H9 (cell line): ENCODE data around the gene PRKCZ. TPM values are rescaled to one million over a fixed set of nuclear protein-coding genes. Genes with fewer than 3 reads are reported as not detected.
A peak's percentile ranks its signal among the peaks of the same experiment; 100 is the strongest.

Experiments used
- DNase-seq: peaks from one replicate; pipeline ENCODE4 v3.0.0-alpha.2; 2017
- H2AFZ ChIP-seq: one replicate; pipeline ENCODE4 v1.6.1; 2013; ENCODE audit warnings: mild to moderate bottlenecking, low read length, control low read depth, moderate library complexity
- H2AK5ac ChIP-seq: 2 replicates; pipeline ENCODE4 v1.6.1; 2013; ENCODE audit warnings: low read length, control low read depth, mixed read lengths; ENCODE audit not compliant: insufficient read length
- H2BK120ac ChIP-seq: one replicate; pipeline ENCODE4 v1.6.1; 2013; ENCODE audit warnings: low read depth, mild to moderate bottlenecking, low read length, control low read depth, inconsistent platforms; ENCODE audit not compliant: poor library complexity, severe bottlenecking
- H2BK12ac ChIP-seq: 2 replicates; pipeline ENCODE4 v1.6.1; 2013; ENCODE audit warnings: low read length, control low read depth, mixed read lengths, low read depth; ENCODE audit not compliant: insufficient read length
- H2BK15ac ChIP-seq: 2 replicates; pipeline ENCODE4 v1.6.1; 2013; ENCODE audit warnings: low read depth, low read length, control low read depth
- H2BK20ac ChIP-seq: one replicate; pipeline ENCODE4 v1.6.1; 2013; ENCODE audit warnings: low read depth, mild to moderate bottlenecking, low read length, control low read depth, inconsistent platforms; ENCODE audit not compliant: poor library complexity, severe bottlenecking
- H2BK5ac ChIP-seq: 2 replicates; pipeline ENCODE4 v1.6.1; 2013; ENCODE audit warnings: low read length, control low read depth, mixed read lengths; ENCODE audit not compliant: insufficient read length
- H3K14ac ChIP-seq: 2 replicates; pipeline ENCODE4 v1.6.1; 2013; ENCODE audit warnings: low read length, control low read depth; ENCODE audit not compliant: insufficient read depth
- H3K18ac ChIP-seq: 2 replicates; pipeline ENCODE4 v1.6.1; 2013; ENCODE audit warnings: low read depth, mild to moderate bottlenecking, mixed read lengths, low read length, control low read depth; ENCODE audit not compliant: insufficient read length
- H3K23ac ChIP-seq: 2 replicates; pipeline ENCODE4 v1.6.1; 2013; ENCODE audit warnings: low read length, control low read depth, mixed read lengths, low read depth; ENCODE audit not compliant: insufficient read length
- H3K23me2 ChIP-seq: 2 replicates; pipeline ENCODE4 v1.6.1; 2013; ENCODE audit warnings: low read depth, mild to moderate bottlenecking, mixed read lengths, low read length, control low read depth; ENCODE audit not compliant: insufficient read length, poor library complexity, severe bottlenecking
- H3K27ac ChIP-seq: 2 replicates; pipeline ENCODE4 v1.5.1; 2013; ENCODE audit warnings: low read length, control low read depth, mixed read lengths, low read depth; ENCODE audit not compliant: insufficient read length
- H3K27me3 ChIP-seq: 2 replicates; pipeline ENCODE4 v1.6.1; 2013; ENCODE audit warnings: low read length, control low read depth, inconsistent platforms; ENCODE audit not compliant: insufficient read depth
- H3K4ac ChIP-seq: 2 replicates; pipeline ENCODE4 v1.6.1; 2013; ENCODE audit warnings: low read depth, mild to moderate bottlenecking, control low read depth, inconsistent platforms, low read length, moderate library complexity
- H3K4me1 ChIP-seq: 2 replicates; pipeline ENCODE4 v1.6.1; 2013; ENCODE audit warnings: low read length, control low read depth, inconsistent platforms; ENCODE audit not compliant: insufficient read depth
- H3K4me2 ChIP-seq: 2 replicates; pipeline ENCODE4 v1.6.1; 2013; ENCODE audit warnings: low read length, control low read depth, mixed read lengths; ENCODE audit not compliant: insufficient read length, insufficient read depth
- H3K56ac ChIP-seq: 2 replicates; pipeline ENCODE4 v1.6.1; 2013; ENCODE audit warnings: low read depth, mild to moderate bottlenecking, mixed read lengths, low read length, control low read depth; ENCODE audit not compliant: insufficient read length
- H3K79me1 ChIP-seq: 2 replicates; pipeline ENCODE4 v1.6.1; 2013; ENCODE audit warnings: low read depth, mild to moderate bottlenecking, moderate library complexity, low read length, control low read depth, inconsistent platforms; ENCODE audit not compliant: insufficient read depth, poor library complexity, severe bottlenecking
- H3K79me2 ChIP-seq: 2 replicates; pipeline ENCODE4 v1.6.1; 2013; ENCODE audit warnings: low read length, control low read depth, inconsistent platforms; ENCODE audit not compliant: insufficient read depth
- H3K9ac ChIP-seq: 2 replicates; pipeline ENCODE4 v1.6.1; 2013; ENCODE audit warnings: low read length, control low read depth, mixed read lengths; ENCODE audit not compliant: insufficient read length; ENCODE audit errors: extremely low read depth
- H3K9me3 ChIP-seq: one replicate; pipeline ENCODE4 v1.6.1; 2013; ENCODE audit warnings: low read depth, low read length, inconsistent platforms; ENCODE audit not compliant: control insufficient read depth
- H3T11ph ChIP-seq: one replicate; pipeline ENCODE4 v1.6.1; 2013; ENCODE audit warnings: mild to moderate bottlenecking, low read length, control low read depth, inconsistent platforms
- H4K20me1 ChIP-seq: one replicate; pipeline ENCODE4 v1.6.1; 2013; ENCODE audit not compliant: control insufficient read depth, insufficient read length, insufficient read depth
- H4K5ac ChIP-seq: 2 replicates; pipeline ENCODE4 v1.6.1; 2013; ENCODE audit warnings: low read depth, mild to moderate bottlenecking, mixed read lengths, low read length, control low read depth; ENCODE audit not compliant: insufficient read length
- H4K8ac ChIP-seq: replicated peaks from 2 replicates; pipeline ENCODE4 v1.6.1; 2013; ENCODE audit warnings: low read length, control low read depth, mixed read lengths, low read depth; ENCODE audit not compliant: insufficient read length
- H4K91ac ChIP-seq: 2 replicates; pipeline ENCODE4 v1.6.1; 2013; ENCODE audit warnings: low read depth, mild to moderate bottlenecking, moderate library complexity, mixed read lengths, low read length, control low read depth; ENCODE audit not compliant: insufficient read length
- H3K27ac Mint-ChIP-seq, 3 experiments: 2 replicates in 2 of 3; 3 replicates in 1 of 3; pipeline ENCODE4 v1.8.0; 2020 to 2021; ENCODE audit warnings: mixed read lengths in 3 of 3, mild to moderate bottlenecking in 1 of 3, moderate library complexity in 1 of 3
- H3K27me3 Mint-ChIP-seq: 2 replicates; pipeline ENCODE4 v1.8.0; 2021; ENCODE audit warnings: low read depth, mild to moderate bottlenecking, moderate library complexity, mixed read lengths
- H3K36me3 Mint-ChIP-seq, 3 experiments: 2 replicates in 2 of 3; 3 replicates in 1 of 3; pipeline ENCODE4 v1.8.0; 2020 to 2021; ENCODE audit warnings: low read depth in 3 of 3, mixed read lengths in 3 of 3; ENCODE audit not compliant: insufficient read depth in 1 of 3
- H3K4me1 Mint-ChIP-seq, 2 experiments: 2 replicates each; pipeline ENCODE4 v1.8.0; 2020; ENCODE audit warnings: mixed read lengths in 2 of 2
- H3K4me3 Mint-ChIP-seq, 2 experiments: 2 replicates in 1 of 2; 3 replicates in 1 of 2; pipeline ENCODE4 v1.8.0; 2020 to 2021; ENCODE audit warnings: mild to moderate bottlenecking in 2 of 2, mixed read lengths in 2 of 2, moderate library complexity in 1 of 2
- H3K9me3 Mint-ChIP-seq, 2 experiments: 2 replicates in 1 of 2; 3 replicates in 1 of 2; pipeline ENCODE4 v1.8.0; 2020; ENCODE audit warnings: mild to moderate bottlenecking in 2 of 2, mixed read lengths in 2 of 2, moderate library complexity in 1 of 2
- WGBS: extraction: QIAGEN DNeasy Blood & Tissue Kit; methylation state at CpG from one replicate; pipeline ENCODE4 v1.1.7; 2013; ENCODE audit warnings: missing lambda C conversion rate, low lambda C conversion rate, mixed read lengths; ENCODE audit not compliant: insufficient read length; ENCODE audit errors: extremely low coverage; 5-methylcytosine and 5-hydroxymethylcytosine counted together
- total RNA-seq: library from RNA; stranded (reverse); gene quantifications from 2 replicates; pipeline ENCODE4 v1.2.1, GENCODE V29; 2021
- TF ChIP-seq, protein P1 (sequence below): fragments of 200-600 bp; sonication (generic); conservative IDR thresholded peaks from 3 replicates; pipeline ENCODE4 v1.8.0; 2021; ENCODE audit warnings: antibody characterized with exemption, mild to moderate bottlenecking

The PRKCZ gene
- total RNA-seq, 1 experiment from 2014 or later: 48.4 TPM

GRCh38 chr1:2193514-2194281 is 143.5 kb downstream of the PRKCZ start:
- Histone ChIP-seq H3K56ac (no peak overlapping the region), H3K79me2 (no peaks in the 10 kb centered on the region; the same call in 1 of the 2 replicates), H4K91ac (no peak overlapping the region), H3K23ac (no peak overlapping the region), H3K4ac (no peak overlapping the region), H2BK15ac (no peak overlapping the region), H3K14ac (no peak overlapping the region; the same call in 1 of the 2 replicates), H3K18ac (no peak overlapping the region), H3K79me1 (no peaks in the 10 kb centered on the region), H3K27me3 (no peaks in the 10 kb centered on the region), H3K4me2 (peak overlapping the region; percentile 68), H4K20me1 (no peaks in the 10 kb centered on the region), H2AFZ (no peak overlapping the region), H3K23me2 (peaks cover 5% of the 10 kb centered on the region), H2BK120ac (no peak overlapping the region), H2BK12ac (peak overlapping the region; percentile 32), H4K8ac (no peak overlapping the region), H4K5ac (no peak overlapping the region), H2BK20ac (no peak overlapping the region), H3K4me1 (no peaks in the 10 kb centered on the region), H3K27ac (no peak overlapping the region), H2AK5ac (no peak overlapping the region), H3K9me3 (no peaks in the 10 kb centered on the region), H3T11ph (no peak overlapping the region), H3K9ac (peak overlapping the region; percentile 57), H2BK5ac (no peak overlapping the region)
- DNase-seq: no peak
- no peaks in the 10 kb centered on the region for H3K27me3 Mint-ChIP-seq
- peaks cover 10 to 12% of the 10 kb centered on the region in 2 experiments; a peak in 3 of 4 replicates for H3K4me1 Mint-ChIP-seq
- H3K36me3 Mint-ChIP-seq: peaks cover 6 to 12% (median 11%) of the 10 kb centered on the region in 3 experiments; a peak in 6 of 7 replicates
- WGBS: no CpG with 5 or more reads among the region's 44 CpGs
- H3K4me3 Mint-ChIP-seq: peak overlapping the region; percentile 66 to 79
- peak overlapping the region in 1 of 3 experiments; percentile 52; a peak in 1 of 7 replicates for H3K27ac Mint-ChIP-seq
- TF ChIP-seq, protein P1, sequence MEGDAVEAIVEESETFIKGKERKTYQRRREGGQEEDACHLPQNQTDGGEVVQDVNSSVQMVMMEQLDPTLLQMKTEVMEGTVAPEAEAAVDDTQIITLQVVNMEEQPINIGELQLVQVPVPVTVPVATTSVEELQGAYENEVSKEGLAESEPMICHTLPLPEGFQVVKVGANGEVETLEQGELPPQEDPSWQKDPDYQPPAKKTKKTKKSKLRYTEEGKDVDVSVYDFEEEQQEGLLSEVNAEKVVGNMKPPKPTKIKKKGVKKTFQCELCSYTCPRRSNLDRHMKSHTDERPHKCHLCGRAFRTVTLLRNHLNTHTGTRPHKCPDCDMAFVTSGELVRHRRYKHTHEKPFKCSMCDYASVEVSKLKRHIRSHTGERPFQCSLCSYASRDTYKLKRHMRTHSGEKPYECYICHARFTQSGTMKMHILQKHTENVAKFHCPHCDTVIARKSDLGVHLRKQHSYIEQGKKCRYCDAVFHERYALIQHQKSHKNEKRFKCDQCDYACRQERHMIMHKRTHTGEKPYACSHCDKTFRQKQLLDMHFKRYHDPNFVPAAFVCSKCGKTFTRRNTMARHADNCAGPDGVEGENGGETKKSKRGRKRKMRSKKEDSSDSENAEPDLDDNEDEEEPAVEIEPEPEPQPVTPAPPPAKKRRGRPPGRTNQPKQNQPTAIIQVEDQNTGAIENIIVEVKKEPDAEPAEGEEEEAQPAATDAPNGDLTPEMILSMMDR: no peak
- no peaks in the 10 kb centered on the region for H3K9me3 Mint-ChIP-seq
